SU-DHL-6 (cell line): ENCODE results near the gene SKP1.

Source experiments
- H2AFZ ChIP-seq: fragments of 200-600 bp; sonication (generic); 2 replicates; pipeline ENCODE4 v1.6.1; 2014; ENCODE audit warnings: low read depth, mild to moderate bottlenecking, moderate library complexity, mixed read lengths, antibody characterized with exemption, low read length; ENCODE audit not compliant: severe bottlenecking
- H3F3A ChIP-seq: fragments of 200-600 bp; shearing (Covaris generic); 2 replicates; pipeline ENCODE4 v1.6.0; 2016; ENCODE audit warnings: antibody characterized with exemption, mild to moderate bottlenecking; ENCODE audit not compliant: insufficient read depth
- H3K27ac ChIP-seq: fragments of 200-600 bp; sonication (generic); 2 replicates; pipeline ENCODE4 v1.5.1; 2016; ENCODE audit warnings: low read depth, mild to moderate bottlenecking, low read length, moderate library complexity, mixed read lengths
- H3K27me3 ChIP-seq: fragments of 200-600 bp; sonication (generic), shearing (Covaris generic); 2 replicates; pipeline ENCODE4 v1.6.0; 2014; ENCODE audit warnings: mild to moderate bottlenecking, low read length
- H3K36me3 ChIP-seq: fragments of 200-600 bp; sonication (generic); 2 replicates; pipeline ENCODE4 v1.6.1; 2014; ENCODE audit warnings: mild to moderate bottlenecking, low read length, mixed read lengths
- H3K4me2 ChIP-seq: fragments of 300-600, 200-600 bp; shearing (Covaris generic), sonication (generic); 2 replicates; pipeline ENCODE4 v1.6.0; 2014; ENCODE audit warnings: low read length, low read depth, mild to moderate bottlenecking; ENCODE audit not compliant: poor library complexity, severe bottlenecking
- H3K4me3 ChIP-seq: fragments of 200-600 bp; sonication (generic); 2 replicates; pipeline ENCODE4 v1.5.1; 2014; ENCODE audit warnings: antibody characterized with exemption, low read length, mild to moderate bottlenecking, mixed read lengths; ENCODE audit not compliant: insufficient read depth, poor library complexity, severe bottlenecking
- H3K79me2 ChIP-seq: fragments of 200-600 bp; sonication (generic); 2 replicates; pipeline ENCODE4 v1.6.1; 2014; ENCODE audit warnings: mild to moderate bottlenecking, low read length, moderate library complexity; ENCODE audit not compliant: insufficient read depth
- H3K9ac ChIP-seq: fragments of 200-600 bp; sonication (generic); 2 replicates; pipeline ENCODE4 v1.7.0; 2014; ENCODE audit warnings: mild to moderate bottlenecking, low read length
- H3K9me2 ChIP-seq: fragments of 200-600 bp; sonication (generic); replicated peaks from 2 replicates; pipeline ENCODE4 v1.6.1; 2014; ENCODE audit warnings: low read length; ENCODE audit not compliant: insufficient read depth
- H3K9me3 ChIP-seq: fragments of 200-600 bp; sonication (generic); 2 replicates; pipeline ENCODE4 v1.6.1; 2014; ENCODE audit warnings: low read length, mixed read lengths; ENCODE audit not compliant: insufficient read depth
- H4K20me1 ChIP-seq: fragments of 200-600 bp; sonication (generic); 2 replicates; pipeline ENCODE4 v1.6.1; 2014; ENCODE audit warnings: low read depth, mild to moderate bottlenecking, antibody characterized with exemption, low read length, moderate library complexity, mixed read lengths
- EZH2phosphoT487 ChIP-seq: fragments of 200-600 bp; sonication (generic), shearing (Covaris generic); conservative IDR thresholded peaks from 2 replicates; pipeline ENCODE4 v1.6.1; 2018; ENCODE audit warnings: mild to moderate bottlenecking, antibody characterized with exemption, low read length, moderate library complexity, mixed read lengths
- TF ChIP-seq, protein P1 (sequence below): fragments of 200-600 bp; sonication (generic); IDR thresholded peaks from one replicate; pipeline ENCODE4 v1.5.1; 2017; ENCODE audit warnings: antibody characterized with exemption, mild to moderate bottlenecking, low read length, moderate library complexity; ENCODE audit not compliant: insufficient read depth, poor library complexity, severe bottlenecking

Gene SKP1

DNA sequence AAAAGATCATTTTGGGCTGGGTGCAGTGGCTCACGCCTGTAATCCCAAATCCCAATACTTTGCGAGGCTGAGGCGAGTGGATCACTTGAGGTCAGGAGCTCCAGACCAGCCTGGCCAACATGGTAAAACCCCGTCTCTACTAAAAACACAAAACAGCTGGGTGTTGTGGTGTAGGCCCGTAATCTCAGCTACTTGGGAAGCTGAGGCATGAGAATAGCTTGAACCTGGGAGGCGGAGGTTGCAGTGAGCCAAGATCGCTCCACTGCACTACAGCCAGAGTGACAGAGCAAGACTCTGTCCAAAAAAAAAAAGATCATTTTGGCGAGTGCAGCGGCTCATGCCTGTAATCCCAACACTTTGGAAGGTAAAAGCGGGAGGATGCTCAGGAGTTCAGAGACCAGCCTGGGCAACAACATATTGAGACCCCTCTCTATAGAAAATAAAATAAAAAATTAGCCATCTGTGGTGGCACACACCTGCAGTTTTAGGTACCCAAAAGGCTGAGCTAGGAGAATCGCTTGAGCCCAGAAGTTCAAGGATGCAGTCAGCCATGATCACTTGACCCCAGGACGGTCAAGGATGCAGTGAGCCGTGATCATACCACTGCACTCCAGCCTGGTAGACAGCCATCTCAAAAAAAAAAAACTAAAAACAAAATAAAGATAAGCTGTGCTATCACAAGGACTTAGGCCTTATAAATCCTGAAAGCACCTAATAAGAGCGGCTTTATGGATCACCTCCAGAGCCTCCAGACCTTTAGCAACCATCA is 32.9 kb upstream of the SKP1 start:
- no peak overlapping the region for H2AFZ ChIP-seq
- no peaks in the 10 kb centered on the region for H3K27me3 ChIP-seq
- H3K9me2 ChIP-seq = no peaks in the 10 kb centered on the region
- H3K36me3 ChIP-seq = peaks cover 18% of the 10 kb centered on the region
- no peak for TF ChIP-seq EZH2phosphoT487
- TF ChIP-seq, protein P1, sequence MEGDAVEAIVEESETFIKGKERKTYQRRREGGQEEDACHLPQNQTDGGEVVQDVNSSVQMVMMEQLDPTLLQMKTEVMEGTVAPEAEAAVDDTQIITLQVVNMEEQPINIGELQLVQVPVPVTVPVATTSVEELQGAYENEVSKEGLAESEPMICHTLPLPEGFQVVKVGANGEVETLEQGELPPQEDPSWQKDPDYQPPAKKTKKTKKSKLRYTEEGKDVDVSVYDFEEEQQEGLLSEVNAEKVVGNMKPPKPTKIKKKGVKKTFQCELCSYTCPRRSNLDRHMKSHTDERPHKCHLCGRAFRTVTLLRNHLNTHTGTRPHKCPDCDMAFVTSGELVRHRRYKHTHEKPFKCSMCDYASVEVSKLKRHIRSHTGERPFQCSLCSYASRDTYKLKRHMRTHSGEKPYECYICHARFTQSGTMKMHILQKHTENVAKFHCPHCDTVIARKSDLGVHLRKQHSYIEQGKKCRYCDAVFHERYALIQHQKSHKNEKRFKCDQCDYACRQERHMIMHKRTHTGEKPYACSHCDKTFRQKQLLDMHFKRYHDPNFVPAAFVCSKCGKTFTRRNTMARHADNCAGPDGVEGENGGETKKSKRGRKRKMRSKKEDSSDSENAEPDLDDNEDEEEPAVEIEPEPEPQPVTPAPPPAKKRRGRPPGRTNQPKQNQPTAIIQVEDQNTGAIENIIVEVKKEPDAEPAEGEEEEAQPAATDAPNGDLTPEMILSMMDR = no peak
- H3K4me3 ChIP-seq = no peak overlapping the region
- H3K9me3 ChIP-seq = no peaks in the 10 kb centered on the region
- peaks cover 61% of the 10 kb centered on the region for H4K20me1 ChIP-seq
- no peaks in the 10 kb centered on the region for H3F3A ChIP-seq
- H3K9ac ChIP-seq = no peak overlapping the region
- peaks cover 100% of the 10 kb centered on the region for H3K79me2 ChIP-seq
- no peak overlapping the region for H3K27ac ChIP-seq
- H3K4me2 ChIP-seq = no peak overlapping the region

DNA sequence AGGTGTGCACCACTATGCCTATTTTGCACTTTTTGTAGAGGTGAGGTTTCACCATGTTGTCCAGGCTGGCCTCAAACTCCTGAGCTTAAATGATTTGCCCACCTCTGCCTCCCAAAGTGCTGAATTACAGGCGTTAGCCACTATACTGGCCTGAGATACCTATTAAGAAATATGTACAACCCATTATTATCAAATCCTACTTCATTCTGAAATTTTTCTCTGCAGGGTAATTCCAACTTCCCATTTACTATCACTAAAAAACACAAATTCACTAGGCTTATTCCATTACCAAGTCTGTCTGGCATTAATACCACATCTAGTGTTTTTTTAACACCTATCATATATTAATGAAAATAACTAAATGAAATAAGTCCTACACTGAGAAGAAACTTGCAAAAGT is 30.9 kb upstream of the SKP1 start:
- Histone ChIP-seq H3K36me3 (peaks cover 26% of the 10 kb centered on the region), H3K4me3 (no peak overlapping the region), H2AFZ (no peak overlapping the region), H3K79me2 (peaks cover 100% of the 10 kb centered on the region), H3K9me3 (no peaks in the 10 kb centered on the region), H4K20me1 (peaks cover 48% of the 10 kb centered on the region), H3K9ac (no peak overlapping the region), H3K9me2 (no peaks in the 10 kb centered on the region), H3K4me2 (no peak overlapping the region), H3F3A (no peaks in the 10 kb centered on the region), H3K27me3 (no peaks in the 10 kb centered on the region), H3K27ac (no peak overlapping the region)
- TF ChIP-seq, protein P1 = no peak
- no peak for TF ChIP-seq EZH2phosphoT487

DNA sequence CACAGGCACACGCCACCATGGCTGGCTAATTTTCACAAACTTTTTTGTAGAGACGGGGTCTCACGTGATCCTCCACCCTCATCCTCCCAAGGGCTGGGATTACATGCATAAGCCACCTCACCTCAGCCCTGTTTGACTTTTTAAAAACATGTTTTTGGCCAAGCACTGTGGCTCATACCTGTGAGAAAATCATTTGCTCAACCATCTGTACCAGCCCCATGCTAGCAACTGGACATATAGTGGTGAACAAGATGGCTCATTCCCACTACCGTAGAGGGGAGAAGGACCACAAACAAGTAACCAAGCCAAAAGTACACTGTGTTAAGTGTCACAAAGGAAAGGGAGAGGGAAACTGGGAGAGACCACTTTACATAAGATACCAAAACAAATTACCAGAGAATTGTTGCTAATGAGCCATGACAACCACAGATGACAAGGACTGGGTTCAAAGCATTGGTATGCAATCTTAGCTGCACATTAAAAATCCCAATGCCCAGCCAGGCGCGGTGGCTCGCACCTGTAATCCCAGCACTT is 29.9 kb upstream of the SKP1 start:
- H4K20me1 ChIP-seq = peaks cover 53% of the 10 kb centered on the region
- H3K27ac ChIP-seq = no peak overlapping the region
- no peaks in the 10 kb centered on the region for H3K27me3 ChIP-seq
- H3K9me2 ChIP-seq = no peaks in the 10 kb centered on the region
- no peak for TF ChIP-seq EZH2phosphoT487
- peaks cover 100% of the 10 kb centered on the region for H3K79me2 ChIP-seq
- no peak overlapping the region for H3K4me3 ChIP-seq
- no peaks in the 10 kb centered on the region for H3K9me3 ChIP-seq
- H3F3A ChIP-seq = no peaks in the 10 kb centered on the region
- no peak overlapping the region for H3K9ac ChIP-seq
- no peak overlapping the region for H3K4me2 ChIP-seq
- H2AFZ ChIP-seq = no peak overlapping the region
- H3K36me3 ChIP-seq = peaks cover 36% of the 10 kb centered on the region

DNA sequence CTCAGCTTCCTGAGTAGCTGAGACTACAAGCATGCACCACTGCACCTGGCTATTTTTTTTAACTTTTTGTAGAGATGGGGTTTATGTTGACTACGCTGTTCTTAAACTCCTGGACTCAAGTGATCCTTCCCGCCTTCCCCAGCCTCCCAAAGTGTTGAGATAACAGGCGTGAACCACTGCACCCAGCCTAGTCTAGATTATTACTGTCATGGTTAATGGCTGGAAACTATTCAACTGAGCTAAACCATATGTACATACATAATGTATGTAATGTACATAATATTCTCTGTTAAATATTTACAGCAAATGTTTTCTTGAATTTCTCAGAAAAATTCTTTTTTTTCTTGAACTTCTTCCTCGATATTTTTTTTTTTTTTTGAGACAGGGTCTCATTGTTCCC is 27.8 kb upstream of the SKP1 start:
- Histone ChIP-seq H3K9ac (no peak overlapping the region), H3K36me3 (peaks cover 57% of the 10 kb centered on the region), H3K27me3 (no peaks in the 10 kb centered on the region), H3K27ac (no peak overlapping the region), H3K9me2 (no peaks in the 10 kb centered on the region), H3K4me2 (no peak overlapping the region), H3K4me3 (no peak overlapping the region), H3K9me3 (no peaks in the 10 kb centered on the region), H3F3A (0 out of 2 replicates have a peak, but pooled peaks cover 5% of the 10 kb centered on the region), H4K20me1 (peaks cover 53% of the 10 kb centered on the region), H3K79me2 (peaks cover 82% of the 10 kb centered on the region), H2AFZ (no peak overlapping the region)
- no peak for TF ChIP-seq EZH2phosphoT487
- TF ChIP-seq, protein P1 = no peak
